Keratinocyte (primary cell): ENCODE measurements around the gene CSMD2. TPM values are rescaled to one million over a fixed set of nuclear protein-coding genes. Genes with fewer than 3 reads are reported as not detected.

Experiments
- DNase-seq: peaks from one replicate; pipeline ENCODE4 v3.0.0-alpha.2; 2011; ENCODE audit warnings: low read depth, missing footprints, low spot score
- FAIRE-seq: peaks from 2 replicates; lab custom pipeline; 2011; peaks lifted over from hg19 to GRCh38; lab: Jason Lieb, UNC
- H2AFZ ChIP-seq: 2 replicates; pipeline ENCODE4 v1.6.0; 2012; ENCODE audit warnings: low read length, control low read depth, inconsistent platforms; ENCODE audit not compliant: control insufficient read depth
- H3K27ac ChIP-seq: 2 replicates; pipeline ENCODE4 v1.5.1; 2011; ENCODE audit warnings: low read length; ENCODE audit not compliant: control insufficient read depth, insufficient read depth
- H3K27me3 ChIP-seq: 3 replicates; pipeline ENCODE4 v1.6.0; 2011; ENCODE audit warnings: low read length; ENCODE audit not compliant: control insufficient read depth, insufficient read depth; ENCODE audit errors: extremely low read depth
- H3K36me3 ChIP-seq, 2 experiments: 2 replicates in 1 of 2; 3 replicates in 1 of 2; pipeline ENCODE4 v1.5.1; 2011; ENCODE audit warnings: low read length in 2 of 2, mild to moderate bottlenecking in 1 of 2; ENCODE audit not compliant: control insufficient read depth in 2 of 2, insufficient read depth in 2 of 2; ENCODE audit errors: extremely low read depth in 1 of 2
- H3K4me1 ChIP-seq: 3 replicates; pipeline ENCODE4 v1.5.1; 2011; ENCODE audit warnings: low read length; ENCODE audit not compliant: control insufficient read depth, insufficient read depth; ENCODE audit errors: extremely low read depth
- H3K4me2 ChIP-seq: 3 replicates; pipeline ENCODE4 v1.6.0; 2011; ENCODE audit warnings: low read depth, low read length; ENCODE audit not compliant: control insufficient read depth, insufficient read depth; ENCODE audit errors: extremely low read depth
- H3K4me3 ChIP-seq, 3 experiments: fragments of 200-600 bp in 1 of 3; sonication (generic) in 1 of 3; 2 replicates in 2 of 3; 3 replicates in 1 of 3; pipeline ENCODE4 v1.5.1; 2011 to 2016; ENCODE audit warnings: low read length in 3 of 3, mild to moderate bottlenecking in 3 of 3, control low read depth in 2 of 3, inconsistent platforms in 1 of 3, low read depth in 1 of 3, mixed read lengths in 1 of 3, mixed run types in 1 of 3, moderate library complexity in 1 of 3; ENCODE audit not compliant: control insufficient read depth in 2 of 3, insufficient read depth in 2 of 3; ENCODE audit errors: extremely low read depth in 1 of 3
- H3K79me2 ChIP-seq: 2 replicates; pipeline ENCODE4 v1.6.0; 2012; ENCODE audit warnings: low read length; ENCODE audit not compliant: control insufficient read depth, insufficient read depth
- H3K9ac ChIP-seq: 3 replicates; pipeline ENCODE4 v1.6.0; 2011; ENCODE audit warnings: low read length; ENCODE audit not compliant: control insufficient read depth, insufficient read depth; ENCODE audit errors: extremely low read depth
- H3K9me1 ChIP-seq: 3 replicates; pipeline ENCODE4 v1.6.0; 2011; ENCODE audit warnings: low read length; ENCODE audit not compliant: control insufficient read depth, insufficient read depth; ENCODE audit errors: extremely low read depth
- H3K9me3 ChIP-seq: 2 replicates; pipeline ENCODE4 v1.5.1; 2012; ENCODE audit warnings: low read depth, low read length; ENCODE audit not compliant: control insufficient read depth
- H4K20me1 ChIP-seq: 3 replicates; pipeline ENCODE4 v1.6.0; 2011; ENCODE audit warnings: low read length; ENCODE audit not compliant: control insufficient read depth, insufficient read depth; ENCODE audit errors: extremely low read depth
- CTCF ChIP-seq, 3 experiments: IDR thresholded peaks in 1 of 3; conservative IDR thresholded peaks in 1 of 3; optimal IDR thresholded peaks in 1 of 3; 2 replicates in 2 of 3; 3 replicates in 1 of 3; pipeline versions ENCODE3 to v1.5.1; 2011; ENCODE audit warnings: low read length in 3 of 3, mild to moderate bottlenecking in 3 of 3, moderate library complexity in 2 of 3, control low read depth in 1 of 3, inconsistent platforms in 1 of 3; ENCODE audit not compliant: insufficient read depth in 2 of 3; ENCODE audit errors: extremely low read depth in 1 of 3
- EZH2 ChIP-seq: IDR thresholded peaks from one replicate; pipeline ENCODE4 v1.6.1; 2012; ENCODE audit warnings: inconsistent platforms, mild to moderate bottlenecking, low read length, moderate library complexity
- dilution Hi-C: fragments of 300-500 bp; cut with MboI; formaldehyde crosslinking; loops from one replicate; pipeline ENCODE4 v1.7.0; 2020; ENCODE audit warnings: low sequenced_read_pairs; ENCODE audit not compliant: extremely low pct_ligation_motif_present
- polyA plus RNA-seq, 5 experiments: library from polyadenylated mRNA; depleted of rRNA in 3 of 5; stranded (reverse) in 3 of 5; stranded (forward) in 1 of 5; unstranded in 1 of 5; fragments of >200 nt; gene quantifications; 1 replicate in 1 of 5; 2 replicates in 3 of 5; 3 replicates in 1 of 5; pipeline versions ENCODE4 v1.2.1 to v1.2.3, GENCODE V29; 2011 to 2012; ENCODE audit warnings: missing spikeins in 2 of 5, low read depth in 1 of 5, low replicate concordance in 1 of 5

CSMD2 gene
- polyA plus RNA-seq, 1 donor (not counting 4 experiments of a cell fraction or from before 2014, with no cell fraction given) = 2.0 TPM

DNA sequence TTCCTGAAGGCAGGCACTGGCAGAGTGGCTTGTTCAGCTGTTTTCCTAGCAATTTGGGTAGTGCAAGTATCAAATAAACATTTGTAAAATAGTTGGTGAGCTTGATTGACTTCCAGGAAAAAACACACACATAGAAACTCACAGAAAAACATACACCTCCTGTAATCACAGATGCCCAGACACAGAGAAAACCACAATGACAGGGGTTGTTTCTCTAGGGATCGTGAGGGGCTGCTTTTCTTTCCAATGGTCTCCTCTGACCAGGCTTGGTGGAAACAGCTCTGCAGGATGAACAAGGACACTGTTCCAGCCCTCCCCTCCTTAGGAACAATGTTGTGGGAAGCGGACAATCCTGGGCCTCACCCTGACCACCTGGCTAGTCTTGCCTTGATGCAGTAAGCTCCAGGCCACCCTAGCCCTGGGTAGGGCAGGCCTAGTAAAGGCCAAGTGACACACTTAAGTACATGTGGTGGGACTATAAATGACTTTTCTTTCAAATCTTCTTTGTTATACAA lies 443.7 kb downstream of the CSMD2 start:
- no peaks in the 10 kb centered on the region for H3K36me3 ChIP-seq
- H3K27me3 ChIP-seq = no peaks in the 10 kb centered on the region
- no peaks in the 10 kb centered on the region for H4K20me1 ChIP-seq
- H3K79me2 ChIP-seq = no peaks in the 10 kb centered on the region
- TF ChIP-seq CTCF (optimal IDR thresholded peaks at IDR 0.05 in 1 of 3, IDR thresholded peaks at IDR 0.05 in 1 of 3, conservative IDR thresholded peaks at IDR 0.05 in 1 of 3; ENCODE audit: extremely low read depth in 1 of 3, insufficient read depth in 2 of 3, low read length in 3 of 3) (no peak), EZH2 (no peak)
- FAIRE-seq (no peak), DNase-seq (no peak)
- no peak overlapping the region for H2AFZ ChIP-seq
- dilution Hi-C loops = no loop called here
- H3K9me3 ChIP-seq = no peaks in the 10 kb centered on the region
- H3K4me1 ChIP-seq = no peaks in the 10 kb centered on the region
- no peak overlapping the region for H3K27ac ChIP-seq
- no peak overlapping the region for H3K4me3 ChIP-seq
- no peak overlapping the region for H3K4me2 ChIP-seq
- H3K9ac ChIP-seq = no peak overlapping the region
- no peaks in the 10 kb centered on the region for H3K9me1 ChIP-seq

- Histone ChIP-seq H3K9me1 (no peaks in the 10 kb centered on the region), H3K4me1 (no peaks in the 10 kb centered on the region), H4K20me1 (no peaks in the 10 kb centered on the region), H3K36me3 (no peaks in the 10 kb centered on the region), H3K9me3 (no peaks in the 10 kb centered on the region), H3K79me2 (no peaks in the 10 kb centered on the region), H3K4me3 (no peak overlapping the region), H3K4me2 (no peak overlapping the region), H2AFZ (no peak overlapping the region), H3K27ac (no peak overlapping the region), H3K27me3 (no peaks in the 10 kb centered on the region), H3K9ac (no peak overlapping the region)
- dilution Hi-C loops = no loop called here
- FAIRE-seq (no peak), DNase-seq (no peak)
- TF ChIP-seq CTCF (optimal IDR thresholded peaks at IDR 0.05 in 1 of 3, IDR thresholded peaks at IDR 0.05 in 1 of 3, conservative IDR thresholded peaks at IDR 0.05 in 1 of 3; ENCODE audit: extremely low read depth in 1 of 3, insufficient read depth in 2 of 3, low read length in 3 of 3) (no peak), EZH2 (no peak)
Observed at GRCh38 chr1:33719771-33720670, 445.0 kb downstream of the CSMD2 start.
